Mucosa of descending colon (tissue), 3 donors: ENCODE data around the gene ABCC6. TPM values are rescaled to one million over a fixed set of nuclear protein-coding genes. Genes with fewer than 3 reads are reported as not detected.
"Not testable (repeated sequence)": the region's sequence is repeated elsewhere in the genome, so short reads cannot be mapped to it uniquely, and the experiment has no call there.

Experiments used
- ATAC-seq: fragments of 200-7000 bp; cut with Tn5 transposase; one replicate; pipeline ENCODE4 v1.9.1; 2020; ENCODE audit warnings: mild to moderate bottlenecking, moderate library complexity
- DNase-seq, 3 donors: peaks; one replicate each; pipeline ENCODE4 v3.0.0-alpha.2; 2020
- H3K36me3 ChIP-seq: fragments of 200-600 bp; one replicate; pipeline ENCODE4 v1.8.0; 2021; ENCODE audit warnings: low read depth, mild to moderate bottlenecking
- H3K4me1 ChIP-seq: fragments of 200-600 bp; one replicate; pipeline ENCODE4 v1.8.0; 2021; ENCODE audit warnings: low read depth, mild to moderate bottlenecking
- H3K4me3 ChIP-seq: fragments of 200-600 bp; one replicate; pipeline ENCODE4 v1.8.0; 2021; ENCODE audit warnings: mild to moderate bottlenecking
- H3K9me3 ChIP-seq: fragments of 200-600 bp; one replicate; pipeline ENCODE4 v1.8.0; 2021; ENCODE audit warnings: mild to moderate bottlenecking
- CTCF ChIP-seq: fragments of 200-600 bp; IDR thresholded peaks from one replicate; pipeline ENCODE4 v1.8.0; 2022; ENCODE audit warnings: antibody characterized with exemption, mild to moderate bottlenecking
- intact Hi-C, 2 donors: fragments of 100-400 bp; cut with DNase I in 1 of 2; cut with micrococcal nuclease in 1 of 2; formaldehyde crosslinking; loops; one replicate each; pipeline versions ENCODE4 v1.11.0 to v1.11.1; 2022; cut with DNase I, micrococcal nuclease
- total RNA-seq, 3 donors: library from RNA; stranded (reverse); fragmentation: NEBNext Ultra II Directional in 2 of 3; extraction: Animal tissue kit (Norgen Biotek cat#: 25700) in 2 of 3; gene quantifications; one replicate each; pipeline versions ENCODE4 v1.2.1 to v1.2.4, GENCODE V29; 2021 to 2023
- donor health status: DM: no; HTN: no; CAD: no; lungs with moderate emphysema.
- donor health status: DM: no; HTN: no; CAD: no.
- donor health status: DM: no; HTN: yes; CAD: no.

The ABCC6 gene
- total RNA-seq, 3 donors from 2014 or later, result 12.2 to 34.3 (median 26.4) TPM

- H3K36me3 ChIP-seq, result no peaks in the 10 kb centered on the region
- intact Hi-C loops, result no loop called here
- no peak for TF ChIP-seq CTCF
- no peaks in the 10 kb centered on the region for H3K9me3 ChIP-seq
- no peaks in the 10 kb centered on the region for H3K4me1 ChIP-seq
- no peak for ATAC-seq
- no peak overlapping the region for H3K4me3 ChIP-seq
- no peak for DNase-seq
Measured at GRCh38 chr16:16197331-16197730, 26.0 kb downstream of the ABCC6 start.

DNA sequence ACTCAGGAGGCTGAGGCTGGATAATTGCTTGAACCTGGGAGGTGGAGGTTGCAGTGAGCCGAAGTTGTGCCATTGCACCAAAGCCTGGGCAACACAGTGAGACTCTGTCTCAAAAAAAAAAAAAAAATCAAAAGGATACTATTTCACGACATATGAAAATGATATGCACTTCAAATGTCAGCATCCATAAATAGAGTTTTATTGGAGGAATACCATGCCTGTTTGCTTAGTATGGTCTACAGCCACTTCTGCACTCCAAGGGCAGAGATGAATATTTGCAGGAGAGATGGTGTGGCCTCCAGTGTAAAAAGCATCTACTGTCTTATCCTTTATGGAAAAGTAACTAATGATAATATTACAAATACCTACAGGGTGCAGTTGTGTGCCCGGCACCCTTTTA, 27.2 kb downstream of the ABCC6 start:
- TF ChIP-seq CTCF, result no peak
- ATAC-seq (no peak), DNase-seq (no peak)
- Histone ChIP-seq H3K9me3 (no peaks in the 10 kb centered on the region), H3K36me3 (no peaks in the 10 kb centered on the region), H3K4me1 (no peaks in the 10 kb centered on the region), H3K4me3 (no peak overlapping the region)
- intact Hi-C loops, result no loop called here

DNA sequence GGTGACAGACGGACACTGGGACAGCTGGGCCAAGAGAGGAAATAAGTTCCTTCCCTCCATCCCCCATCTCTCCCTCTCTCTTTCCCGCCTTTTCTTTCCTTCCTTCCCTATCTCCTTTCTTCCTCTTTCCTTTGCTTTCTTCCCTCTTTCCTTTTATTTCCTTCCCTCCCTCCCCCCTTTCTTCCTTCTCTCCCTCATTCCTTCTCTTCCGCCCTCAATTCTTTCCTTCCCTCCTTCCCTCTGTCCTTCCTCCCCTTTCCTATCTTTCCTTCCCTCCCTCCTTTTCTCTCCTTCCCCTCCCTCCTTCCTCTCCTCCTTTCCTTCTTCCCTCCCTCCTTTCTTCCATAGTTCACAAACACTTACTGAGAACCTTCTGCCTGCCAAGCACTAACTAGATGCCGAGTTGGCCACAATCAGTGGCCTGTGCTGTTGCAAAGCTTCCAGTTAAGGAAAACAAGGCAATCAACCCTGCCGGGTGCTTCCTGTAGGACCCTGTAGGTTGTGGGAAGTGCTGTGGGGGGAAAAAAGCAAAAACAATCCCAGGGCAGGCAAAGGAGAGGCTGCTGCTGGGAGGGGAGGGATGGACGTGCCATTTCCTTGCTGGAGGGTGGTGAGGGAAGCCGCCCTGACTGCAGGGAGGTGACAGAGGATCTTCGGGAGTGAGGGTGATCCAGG, 31.7 kb downstream of the ABCC6 start:
- Histone ChIP-seq H3K4me1 (no peaks in the 10 kb centered on the region), H3K9me3 (no peaks in the 10 kb centered on the region), H3K4me3 (no peak overlapping the region), H3K36me3 (no peaks in the 10 kb centered on the region)
- TF ChIP-seq CTCF, result no peak
- ATAC-seq, result no peak
- intact Hi-C loops, result loop anchor here in 1 of 2 donors (5.0 kb wide), 1 partner anchor 49 kb away; no protein-coding TSS in a partner anchor
- DNase-seq, result no peak

DNA sequence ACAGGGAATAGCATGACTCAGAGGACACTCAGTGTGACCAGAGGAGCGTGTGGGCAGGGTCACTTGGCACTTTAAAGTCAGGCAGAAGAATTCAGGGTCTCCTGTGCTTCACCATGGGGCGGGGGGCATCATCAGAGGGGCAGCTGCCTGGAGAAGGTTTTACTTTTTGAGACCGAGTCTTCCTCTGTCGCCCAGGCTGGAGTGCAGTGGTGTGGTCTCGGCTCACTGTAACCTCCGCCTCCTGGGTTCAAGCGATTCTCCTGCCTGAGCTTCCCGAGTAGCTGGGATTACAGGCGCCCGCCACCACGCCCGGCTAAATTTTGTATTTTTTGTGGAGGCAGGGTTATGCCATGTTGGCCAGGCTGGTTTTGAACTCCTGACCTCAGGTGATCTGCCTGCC, 32.3 kb downstream of the ABCC6 start:
- H3K9me3 ChIP-seq, H3K4me1 ChIP-seq, ATAC-seq, DNase-seq, H3K4me3 ChIP-seq, H3K36me3 ChIP-seq: not testable (repeated sequence)
- intact Hi-C loops, result loop anchor here in 1 of 2 donors (5.0 kb wide), 1 partner anchor 49 kb away; no protein-coding TSS in a partner anchor

DNA sequence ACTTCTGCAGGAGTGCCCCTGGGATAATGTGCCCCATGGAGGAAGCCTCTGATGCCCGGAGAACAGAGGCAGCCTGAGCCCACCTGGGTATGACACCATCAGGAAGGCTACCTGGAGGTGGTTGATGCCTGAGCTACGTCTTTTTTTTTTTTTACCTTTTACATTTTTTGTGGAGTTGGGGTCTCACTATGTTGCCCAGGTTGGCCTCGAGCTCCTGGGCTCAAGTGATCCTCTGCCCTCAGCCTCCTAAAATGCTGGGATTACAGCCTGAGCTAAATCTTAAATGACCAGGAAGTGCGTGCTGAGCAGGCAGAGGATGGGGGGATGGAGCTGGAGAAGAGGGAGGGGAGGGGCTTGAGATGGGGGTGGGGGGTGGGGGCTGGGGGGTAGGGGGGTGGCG, 32.7 kb downstream of the ABCC6 start:
- intact Hi-C loops, result loop anchor here in 1 of 2 donors (5.0 kb wide), 1 partner anchor 48 kb away; no protein-coding TSS in a partner anchor
- Histone ChIP-seq H3K4me3 (no peak overlapping the region), H3K4me1 (no peaks in the 10 kb centered on the region), H3K9me3 (no peaks in the 10 kb centered on the region), H3K36me3 (no peaks in the 10 kb centered on the region)
- no peak for TF ChIP-seq CTCF
- DNase-seq, result no peak
- no peak for ATAC-seq

DNA sequence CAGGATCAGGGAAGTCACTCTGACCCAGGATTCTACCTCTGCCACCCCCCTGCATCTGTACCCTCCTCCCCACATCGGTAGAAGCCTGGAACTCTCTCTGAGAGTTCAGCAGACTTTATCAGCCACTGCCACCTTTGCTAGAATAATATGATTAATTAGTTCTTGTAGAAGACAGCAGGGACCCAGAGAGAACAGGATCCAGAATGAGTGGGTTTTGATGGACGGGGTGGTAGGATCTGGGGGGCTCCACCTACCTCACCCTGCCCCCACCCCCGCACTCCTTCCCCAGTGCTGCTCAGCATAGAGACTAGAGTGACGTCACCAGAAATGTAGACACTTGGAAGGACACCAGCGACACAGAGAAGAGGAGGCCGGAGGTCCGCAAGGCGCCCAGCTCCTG, 33.5 kb downstream of the ABCC6 start:
- H3K9me3 ChIP-seq, result no peaks in the 10 kb centered on the region
- no peak for TF ChIP-seq CTCF
- H3K4me3 ChIP-seq, result no peak overlapping the region
- ATAC-seq, result no peak
- H3K4me1 ChIP-seq, result no peaks in the 10 kb centered on the region
- no peak for DNase-seq
- intact Hi-C loops, result loop anchor here in 1 of 2 donors (5.0 kb wide), 1 partner anchor 48 kb away; no protein-coding TSS in a partner anchor
- H3K36me3 ChIP-seq, result no peaks in the 10 kb centered on the region
